Activated gamma-delta T cell treated with Interleukin-2 at 50 U/mL for 16 hours (primary cell): ENCODE measurements around the gene CTSW.

Experiments used
- DNase-seq: peaks from one replicate; pipeline ENCODE4 v3.0.0-alpha.2; 2020

The CTSW gene

DNA sequence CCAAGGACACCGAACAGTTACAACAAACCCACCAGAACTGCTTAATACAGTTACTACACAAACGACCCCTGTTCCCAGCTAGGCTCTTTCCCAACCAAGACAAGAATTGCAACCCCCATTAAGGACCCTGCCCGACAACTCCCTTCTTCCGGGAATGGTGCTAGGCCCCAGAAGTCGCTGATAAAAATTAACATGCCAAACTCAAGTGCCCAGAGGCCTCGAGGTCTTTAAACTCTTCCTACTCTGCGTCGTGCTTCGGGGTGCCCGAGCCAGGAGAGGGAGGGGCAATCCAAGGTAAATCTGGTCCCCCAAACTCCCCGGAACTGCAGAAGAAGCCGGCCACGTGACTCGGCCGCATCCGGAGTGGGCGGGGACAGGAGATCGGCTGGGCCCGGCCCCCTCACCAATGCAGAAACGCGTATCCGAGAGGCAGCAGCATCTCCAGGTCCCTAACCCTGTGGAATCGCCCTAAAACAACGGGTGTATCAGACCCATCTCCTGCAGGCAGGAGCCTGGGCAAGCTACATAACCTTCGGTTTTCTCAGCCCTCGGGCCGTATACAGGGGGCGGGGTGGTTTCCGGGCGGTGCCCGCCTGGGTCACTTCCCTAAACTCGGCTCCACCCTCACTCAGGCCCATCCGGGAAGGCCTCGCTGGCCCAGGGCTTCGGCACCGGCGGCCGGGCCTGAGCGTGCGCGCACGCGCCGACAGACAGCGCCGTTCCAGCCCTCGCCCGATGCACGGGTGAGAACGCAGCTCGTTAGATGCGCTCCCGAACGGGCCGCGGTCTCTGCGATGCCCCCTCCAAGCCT, 22.7 kb upstream of the CTSW start:
- DNase-seq: peak; percentile 86

DNA sequence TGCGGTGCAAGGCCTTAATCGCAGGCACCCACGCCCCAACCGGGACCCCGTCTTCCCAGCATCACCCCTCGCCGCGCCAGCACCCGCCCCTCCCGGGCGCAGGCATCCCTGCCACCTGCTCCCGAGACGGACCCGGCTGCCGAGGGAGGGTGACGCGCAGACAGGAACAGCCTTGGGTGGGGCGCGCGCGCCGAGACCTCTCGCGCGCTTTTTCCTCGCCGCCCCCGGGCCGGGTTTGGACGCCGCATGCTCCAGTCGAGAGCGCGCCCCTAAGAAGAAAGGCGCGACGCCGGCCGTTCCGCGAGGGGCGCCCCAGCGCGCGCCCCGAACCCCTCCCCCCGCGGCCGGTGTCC, 22.2 kb upstream of the CTSW start:
- peak; percentile 70 for DNase-seq

DNA sequence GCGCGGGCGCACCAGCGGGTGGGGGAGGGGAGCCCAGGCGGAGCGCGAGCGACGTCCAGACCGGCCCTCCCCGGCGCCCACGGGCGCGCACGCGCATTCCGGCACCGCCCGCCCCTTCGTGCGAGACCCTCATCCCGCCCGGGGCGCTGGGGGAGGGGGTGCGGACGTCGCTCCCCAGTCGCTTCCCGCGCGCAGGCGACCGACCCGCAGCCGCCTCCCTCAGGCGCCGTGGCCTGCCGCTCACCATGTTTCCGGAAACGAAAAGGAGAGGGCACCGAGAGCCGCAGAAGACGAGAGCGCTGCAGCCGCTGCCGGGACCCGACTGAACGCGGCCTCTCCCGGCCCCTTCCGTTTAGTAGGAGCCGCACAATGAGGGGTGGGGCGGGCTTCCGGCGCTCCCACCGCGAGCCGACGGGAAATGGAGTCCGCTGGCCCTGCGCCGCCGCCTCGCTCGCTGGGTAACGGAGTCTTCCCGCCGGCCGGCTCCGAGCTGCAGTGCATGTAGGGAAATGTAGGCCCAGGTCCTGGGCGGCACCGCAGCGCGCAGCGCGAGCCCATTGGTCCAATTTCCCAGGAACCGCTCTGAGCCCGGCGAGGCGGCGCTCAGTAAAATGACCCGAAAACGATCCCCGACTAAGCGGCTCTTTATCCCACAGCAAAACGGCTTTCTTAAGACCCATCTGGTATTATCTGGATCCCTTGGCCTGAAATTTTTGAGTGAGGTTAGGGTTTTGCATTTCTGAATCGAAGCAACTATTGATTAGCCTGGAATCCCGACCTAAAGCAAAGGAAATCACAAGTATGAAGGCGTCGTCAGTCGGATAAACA, 21.6 kb upstream of the CTSW start, which contains the start of gene CFL1:
TSS of gene CFL1 (minus strand) at position 328 of the 828 bp plus-strand sequence. CDS start at position 247, 81 bp downstream.
- peak; percentile 96 for DNase-seq

DNA sequence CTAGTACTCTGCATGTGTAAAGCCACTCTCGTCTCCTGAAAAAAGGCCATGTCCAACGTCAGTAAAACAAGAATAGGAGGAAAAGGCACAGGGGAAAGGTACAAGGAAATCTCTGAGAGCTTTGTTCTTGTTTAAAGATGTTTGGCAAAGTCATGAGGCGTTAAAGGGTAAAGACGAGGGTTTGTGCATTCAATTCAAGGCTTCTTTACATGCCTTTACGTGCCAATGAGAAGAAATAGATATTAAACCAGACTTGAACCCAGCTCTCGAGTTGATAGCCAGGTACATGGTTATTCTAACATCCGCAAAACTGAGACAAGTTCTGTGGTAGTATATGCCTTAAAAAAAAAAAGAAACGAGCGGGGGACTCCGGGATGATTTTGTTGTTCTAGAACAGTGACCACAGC, 21.0 kb upstream of the CTSW start:
- no peak for DNase-seq

DNA sequence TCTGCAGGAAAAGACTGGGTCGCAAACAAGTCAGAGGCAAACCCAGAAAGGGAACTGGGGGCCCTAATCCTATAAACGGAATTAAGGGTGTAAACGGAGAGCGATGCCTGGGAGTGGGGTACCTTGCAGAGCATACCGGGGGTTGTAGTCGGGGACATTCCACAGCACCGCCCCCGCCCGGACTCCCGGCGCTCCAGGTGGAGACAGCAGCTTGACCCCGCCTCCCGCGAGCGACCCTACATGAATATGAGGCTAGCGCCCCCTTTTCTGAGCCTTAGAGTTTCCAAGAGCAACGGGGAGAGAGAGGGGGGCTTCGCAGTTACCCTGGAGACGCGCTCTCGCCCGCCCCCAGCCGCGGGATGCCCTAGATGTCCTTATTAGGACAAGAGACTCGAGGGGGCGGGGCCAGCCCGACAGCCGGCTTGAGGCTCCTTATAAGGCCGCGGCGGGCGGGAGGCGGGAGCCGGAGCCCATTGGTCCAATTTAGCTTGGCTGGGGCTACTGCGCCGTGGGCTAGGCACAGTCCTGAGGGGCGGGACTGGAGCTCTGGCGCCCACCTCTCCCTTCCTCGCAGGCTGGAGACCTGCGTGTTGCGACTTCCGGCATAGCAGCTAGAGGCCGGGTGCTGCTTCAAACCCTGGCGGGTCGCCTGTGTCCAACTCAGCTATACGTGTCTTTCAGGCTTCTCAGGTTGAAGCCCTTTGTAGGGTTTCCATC, 20.4 kb upstream of the CTSW start:
- peak; percentile 98 for DNase-seq

DNA sequence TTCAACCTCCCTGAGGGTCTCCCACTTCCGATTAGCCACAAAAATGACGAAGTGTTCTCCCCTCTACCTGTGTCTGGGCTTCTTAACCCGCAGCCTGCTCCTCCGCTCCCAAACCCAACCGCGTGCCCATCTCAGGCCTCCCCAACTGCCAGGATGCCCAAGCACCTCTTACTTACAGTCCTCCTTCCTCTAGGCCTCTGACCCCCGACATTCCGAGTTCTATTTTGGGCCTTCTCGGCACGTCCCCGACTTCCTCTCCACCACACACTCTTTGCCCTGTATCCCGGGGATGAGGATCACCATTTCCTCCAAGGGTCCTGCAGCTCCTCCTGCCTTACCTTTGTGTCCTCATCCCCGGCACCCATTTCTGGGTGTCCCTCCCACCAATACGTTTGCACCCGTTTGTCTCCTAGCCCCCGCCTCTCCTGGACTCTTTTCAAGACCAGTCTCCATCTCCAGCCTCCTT, 19.8 kb upstream of the CTSW start:
- no peak for DNase-seq

DNA sequence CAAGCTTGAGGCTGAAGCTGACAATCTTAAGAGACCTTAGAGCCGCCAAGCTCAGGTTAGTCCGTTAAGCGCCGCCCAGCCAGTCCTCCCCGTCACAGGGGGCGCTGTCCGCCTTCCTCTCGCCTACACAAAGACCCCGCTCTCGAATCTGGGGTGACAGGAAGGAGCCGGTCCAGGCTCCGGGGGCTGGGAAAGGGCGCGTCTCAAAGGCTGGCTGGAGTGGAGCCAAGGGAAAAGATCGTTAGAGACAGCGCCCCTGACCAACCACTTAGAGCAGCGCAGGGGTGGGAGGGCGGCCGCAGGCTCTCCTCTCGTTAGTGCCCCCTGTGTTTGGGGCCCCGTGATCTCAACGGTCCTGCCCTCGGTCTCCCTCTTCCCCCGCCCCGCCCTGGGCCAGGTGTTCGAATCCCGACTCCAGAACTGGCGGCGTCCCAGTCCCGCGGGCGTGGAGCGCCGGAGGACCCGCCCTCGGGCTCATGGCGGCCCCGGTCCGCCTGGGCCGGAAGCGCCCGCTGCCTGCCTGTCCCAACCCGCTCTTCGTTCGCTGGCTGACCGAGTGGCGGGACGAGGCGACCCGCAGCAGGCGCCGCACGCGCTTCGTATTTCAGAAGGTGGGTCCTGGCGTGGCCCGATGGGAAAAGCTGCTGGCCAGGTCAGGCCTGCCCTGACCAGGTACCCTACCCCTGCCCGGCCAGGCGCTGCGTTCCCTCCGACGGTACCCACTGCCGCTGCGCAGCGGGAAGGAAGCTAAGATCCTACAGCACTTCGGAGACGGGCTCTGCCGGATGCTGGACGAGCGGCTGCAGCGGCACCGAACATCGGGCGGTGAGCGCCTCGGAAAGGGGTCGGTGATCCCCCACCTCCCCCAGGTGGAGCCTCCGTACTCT, 19.1 kb upstream of the CTSW start, which contains the start of gene MUS81:
TSS of gene MUS81 (plus strand) at position 156 of the 887 bp plus-strand sequence. CDS start at position 477, 321 bp downstream.
- DNase-seq: peak; percentile 98

DNA sequence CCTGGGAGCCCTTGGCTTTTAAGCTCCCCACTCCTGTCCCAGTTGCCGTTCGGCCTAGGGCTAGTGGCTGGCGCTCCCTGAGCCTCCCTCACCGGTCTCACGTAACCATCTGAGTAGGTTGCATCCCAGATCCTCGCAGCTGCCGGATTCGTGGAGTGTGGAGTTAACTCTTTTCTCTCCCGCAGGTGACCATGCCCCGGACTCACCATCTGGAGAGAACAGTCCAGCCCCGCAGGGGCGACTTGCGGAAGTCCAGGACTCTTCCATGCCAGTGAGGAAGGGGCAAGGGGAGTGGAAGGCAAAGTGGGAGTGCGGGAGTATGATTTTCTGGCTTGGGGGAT, 18.5 kb upstream of the CTSW start:
- no peak for DNase-seq

DNA sequence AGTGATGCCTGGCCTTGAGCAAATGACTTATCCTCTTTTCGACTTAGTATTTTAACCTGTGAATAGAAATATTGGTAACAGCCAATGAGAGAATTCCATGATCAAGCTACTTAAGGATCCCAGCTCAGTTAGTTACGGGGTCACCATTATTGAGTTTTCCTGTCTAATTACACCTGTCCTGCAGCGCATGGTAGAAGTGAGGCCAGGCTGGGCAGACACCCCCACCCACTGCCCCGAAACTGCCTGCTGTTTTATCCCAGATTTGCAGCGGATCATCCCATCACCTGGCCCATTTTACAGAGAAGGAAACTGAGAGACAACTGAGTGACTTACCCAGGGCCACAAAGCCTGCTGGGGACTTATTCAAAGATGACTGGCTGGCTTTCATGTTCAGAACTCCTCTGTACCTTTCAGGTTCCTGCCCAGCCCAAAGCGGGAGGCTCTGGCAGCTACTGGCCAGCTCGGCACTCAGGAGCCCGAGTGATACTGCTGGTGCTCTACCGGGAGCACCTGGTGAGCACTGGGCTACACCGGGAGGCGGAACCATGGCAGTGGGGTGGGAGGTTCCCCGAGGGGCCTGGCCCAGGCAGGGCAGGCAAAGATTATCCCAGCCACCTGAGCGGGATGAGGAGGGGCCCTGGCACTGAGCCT, 18.0 kb upstream of the CTSW start:
- DNase-seq: no peak

DNA sequence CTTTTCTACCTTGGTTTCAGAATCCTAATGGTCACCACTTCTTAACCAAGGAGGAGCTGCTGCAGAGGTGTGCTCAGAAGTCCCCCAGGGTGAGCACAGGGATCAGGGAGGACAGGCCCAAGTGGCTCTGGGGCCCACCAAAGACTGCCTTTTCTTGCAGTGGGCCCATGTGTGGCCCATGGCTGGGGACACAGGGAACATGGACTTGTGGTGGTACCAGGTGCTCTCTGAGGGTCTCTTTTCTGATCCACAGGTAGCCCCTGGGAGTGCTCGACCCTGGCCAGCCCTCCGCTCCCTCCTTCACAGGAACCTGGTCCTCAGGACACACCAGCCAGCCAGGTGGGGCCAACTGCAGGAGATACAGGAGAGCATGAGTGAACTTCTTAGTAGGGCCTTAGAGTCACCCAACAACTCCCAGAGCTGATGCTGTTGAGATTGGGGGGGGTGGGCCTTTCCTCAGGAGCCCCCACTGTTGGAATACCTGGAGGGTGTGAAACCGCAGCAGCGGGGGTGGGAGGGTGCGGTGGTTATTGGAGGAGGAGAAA, 17.4 kb upstream of the CTSW start:
- no peak for DNase-seq

DNA sequence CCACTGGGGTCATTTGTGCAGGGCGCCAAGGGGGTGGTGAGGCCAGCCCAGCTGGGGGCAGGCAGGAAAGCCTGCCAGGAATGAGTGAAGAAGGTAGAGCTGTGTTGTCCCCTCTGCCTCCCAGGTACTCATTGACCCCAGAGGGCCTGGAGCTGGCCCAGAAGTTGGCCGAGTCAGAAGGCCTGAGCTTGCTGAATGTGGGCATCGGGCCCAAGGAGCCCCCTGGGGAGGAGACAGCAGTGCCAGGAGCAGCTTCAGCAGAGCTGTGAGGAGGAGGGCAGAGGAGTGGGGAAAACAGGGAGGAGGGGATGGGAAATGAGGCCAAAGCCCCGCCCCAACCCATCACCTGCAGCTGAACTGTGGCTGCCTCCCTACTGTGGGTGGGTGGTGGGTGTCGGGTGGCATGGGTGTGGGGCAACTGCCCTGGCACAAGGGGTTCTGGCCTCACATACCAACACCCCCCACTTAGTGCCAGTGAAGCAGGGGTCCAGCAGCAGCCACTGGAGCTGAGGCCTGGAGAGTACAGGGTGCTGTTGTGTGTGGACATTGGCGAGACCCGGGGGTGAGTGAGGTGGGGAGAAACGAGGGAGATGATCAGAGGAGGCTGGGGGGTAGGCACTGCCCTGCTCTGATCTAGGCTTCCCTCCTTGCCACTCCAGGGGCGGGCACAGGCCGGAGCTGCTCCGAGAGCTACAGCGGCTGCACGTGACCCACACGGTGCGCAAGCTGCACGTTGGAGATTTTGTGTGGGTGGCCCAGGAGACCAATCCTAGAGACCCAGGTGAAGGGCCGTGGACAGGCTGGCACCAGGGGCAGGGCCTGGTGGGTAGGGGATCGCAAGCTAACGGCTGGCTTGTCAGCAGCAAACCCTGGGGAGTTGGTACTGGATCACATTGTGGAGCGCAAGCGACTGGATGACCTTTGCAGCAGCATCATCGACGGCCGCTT, 16.4 kb upstream of the CTSW start:
- no peak for DNase-seq

DNA sequence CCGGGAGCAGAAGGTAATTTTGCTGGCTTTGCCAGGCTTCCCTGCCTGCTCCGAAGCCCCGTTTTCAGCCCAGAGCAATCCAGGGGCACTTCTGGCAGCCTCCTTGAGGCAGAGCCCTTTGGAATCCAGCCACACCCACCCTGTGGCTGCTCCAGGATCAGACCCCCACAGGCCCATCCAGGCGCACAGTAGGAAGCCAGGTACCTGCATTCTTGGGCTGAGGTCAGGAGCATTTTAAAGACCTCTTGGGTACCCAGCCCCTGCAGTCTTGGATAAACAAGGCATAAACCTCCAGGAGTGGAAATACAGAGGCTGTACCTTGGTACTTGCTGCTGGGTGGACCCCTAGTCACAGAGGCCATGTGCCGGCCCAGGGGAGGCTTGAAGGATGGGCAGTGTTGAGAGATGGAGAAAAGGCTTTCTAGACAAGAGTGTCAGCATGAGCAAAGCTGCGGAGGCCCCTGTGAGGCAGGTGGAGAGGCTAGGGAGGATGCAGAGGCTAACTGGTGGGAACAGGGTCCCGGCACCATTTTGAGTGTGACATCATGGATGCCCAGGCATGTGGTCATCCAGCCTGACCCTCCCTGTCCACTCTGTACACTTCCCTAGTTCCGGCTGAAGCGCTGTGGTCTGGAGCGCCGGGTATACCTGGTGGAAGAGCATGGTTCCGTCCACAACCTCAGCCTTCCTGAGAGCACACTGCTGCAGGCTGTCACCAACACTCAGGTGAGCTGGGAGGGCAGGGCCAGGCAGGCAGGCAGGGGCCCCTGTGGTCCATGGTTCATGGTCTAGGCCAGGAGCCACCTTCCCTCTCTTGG, 15.5 kb upstream of the CTSW start:
- no peak for DNase-seq

DNA sequence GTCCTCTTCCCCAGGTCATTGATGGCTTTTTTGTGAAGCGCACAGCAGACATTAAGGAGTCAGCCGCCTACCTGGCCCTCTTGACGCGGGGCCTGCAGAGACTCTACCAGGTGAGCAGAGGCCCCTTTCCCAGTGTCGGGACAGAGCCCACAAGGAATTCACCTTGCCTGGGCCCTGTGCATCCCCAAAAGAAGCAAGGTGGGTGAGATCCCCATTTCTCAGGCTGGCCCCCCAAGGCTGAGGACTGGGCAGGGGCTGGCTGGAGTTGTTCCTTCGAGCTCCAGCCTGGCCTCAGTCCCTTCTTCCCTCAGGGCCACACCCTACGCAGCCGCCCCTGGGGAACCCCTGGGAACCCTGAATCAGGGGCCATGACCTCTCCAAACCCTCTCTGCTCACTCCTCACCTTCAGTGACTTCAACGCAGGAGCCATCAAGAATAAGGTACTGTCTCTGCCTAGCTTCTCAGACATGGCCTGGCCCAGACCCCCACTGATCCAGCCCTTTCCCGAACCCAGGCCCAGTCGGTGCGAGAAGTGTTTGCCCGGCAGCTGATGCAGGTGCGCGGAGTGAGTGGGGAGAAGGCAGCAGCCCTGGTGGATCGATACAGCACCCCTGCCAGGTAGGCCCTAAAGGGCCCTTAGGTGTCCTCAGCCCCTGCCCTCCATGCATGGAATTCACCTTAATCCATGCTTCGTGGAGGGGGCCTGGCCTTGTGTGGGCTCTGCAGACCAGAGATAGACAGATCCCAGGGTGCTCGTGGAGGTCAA, 14.7 kb upstream of the CTSW start:
- DNase-seq: no peak

DNA sequence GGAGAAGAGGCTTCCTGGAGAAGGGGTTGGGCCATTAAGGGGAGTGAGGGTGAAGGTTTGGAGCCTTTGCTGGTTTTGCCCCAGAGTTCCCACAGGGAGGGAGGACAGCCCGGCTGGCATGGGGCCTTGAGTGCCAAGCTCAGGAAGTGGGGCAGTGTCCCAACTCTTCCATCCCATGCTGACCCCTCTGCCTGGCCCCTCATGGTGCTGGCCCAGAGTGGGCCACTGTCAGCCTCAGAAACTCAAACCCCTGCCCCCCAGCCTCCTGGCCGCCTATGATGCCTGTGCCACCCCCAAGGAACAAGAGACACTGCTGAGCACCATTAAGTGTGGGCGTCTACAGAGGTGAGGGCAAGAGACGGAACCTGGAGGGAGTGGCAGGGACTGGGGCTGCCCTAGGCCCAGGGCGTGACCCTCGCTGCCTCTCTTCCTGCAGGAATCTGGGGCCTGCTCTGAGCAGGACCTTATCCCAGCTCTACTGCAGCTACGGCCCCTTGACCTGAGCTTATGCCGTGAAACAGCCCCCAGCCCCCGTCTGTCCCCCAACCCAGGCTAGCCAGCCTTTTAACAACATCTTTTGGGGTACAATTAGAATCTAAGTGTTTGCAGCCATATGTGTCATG, 14.0 kb upstream of the CTSW start:
- no peak for DNase-seq

DNA sequence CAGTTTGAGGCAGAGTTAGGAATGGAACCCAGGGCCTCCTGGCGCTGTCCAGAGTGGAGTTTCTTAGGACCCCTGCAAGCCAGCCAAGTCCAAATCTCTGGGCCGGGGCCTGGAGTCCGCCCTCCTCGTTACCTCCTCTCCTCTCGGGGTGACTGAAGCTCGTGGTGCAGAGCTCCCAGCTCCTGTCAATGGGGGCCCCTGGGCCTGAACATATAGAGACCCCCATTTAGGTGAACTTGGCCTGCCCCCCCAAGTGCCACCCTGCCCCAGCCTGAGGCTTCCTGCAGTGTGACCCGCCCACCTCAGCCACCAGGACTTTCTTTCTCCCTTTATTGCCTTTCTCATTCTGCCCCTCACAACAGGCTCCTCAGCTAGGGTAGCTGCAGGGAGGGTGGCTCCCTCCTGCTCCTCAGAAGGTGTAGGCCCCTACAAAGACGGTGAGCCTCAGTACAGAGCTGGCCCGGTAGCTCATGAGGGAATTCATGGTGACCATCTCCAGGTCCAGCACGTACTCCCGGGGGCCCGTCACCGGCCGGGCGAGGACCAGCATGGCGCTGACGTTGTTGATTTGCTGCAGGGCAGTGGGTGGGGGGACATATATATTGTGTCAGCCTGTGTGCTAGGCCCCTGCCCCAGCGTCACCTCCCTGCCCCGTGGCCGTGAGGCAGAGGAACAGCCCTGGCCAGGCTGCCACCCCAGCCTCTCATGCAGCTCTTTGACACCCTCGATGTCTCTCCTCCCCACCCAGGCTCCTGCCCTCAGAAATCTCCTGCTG, 12.9 kb upstream of the CTSW start:
- DNase-seq: no peak

DNA sequence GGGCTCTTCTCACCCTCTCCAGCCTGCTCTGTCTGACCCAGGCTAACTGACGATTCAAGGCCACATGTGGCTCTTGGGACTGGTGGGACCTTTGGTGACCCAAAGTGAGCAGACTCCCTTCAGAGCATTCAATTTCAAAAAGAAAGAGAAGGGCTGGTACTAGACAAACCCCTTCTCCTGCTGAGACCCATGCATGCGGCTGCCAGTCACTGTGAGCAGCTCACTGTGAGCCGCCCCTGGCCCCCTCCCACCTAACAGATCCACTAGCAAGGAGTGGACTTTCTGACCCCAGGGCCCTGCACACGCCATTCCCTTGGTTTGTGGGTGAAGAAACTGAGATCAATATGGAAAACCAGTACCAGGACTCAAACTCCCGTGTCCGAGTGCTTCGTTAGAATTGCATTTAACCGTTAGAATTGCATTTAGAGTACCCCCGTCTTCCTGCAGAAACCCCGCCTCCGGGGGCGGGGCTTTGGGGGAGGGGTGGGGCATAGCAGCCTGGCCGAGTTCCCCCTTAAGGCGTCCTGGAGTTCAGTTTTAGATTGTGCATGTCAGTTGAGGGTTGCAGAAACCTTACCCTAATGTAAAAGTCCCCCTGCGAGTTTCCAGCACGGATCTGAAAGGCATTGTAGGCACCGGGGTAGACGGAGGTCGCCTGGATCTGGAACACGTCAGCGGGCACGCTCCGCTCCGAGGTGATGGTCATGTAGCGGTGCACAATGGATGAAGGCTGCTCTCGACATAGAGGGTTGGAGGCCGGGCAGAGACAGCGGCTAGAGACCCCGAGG, 12.2 kb upstream of the CTSW start:
- no peak for DNase-seq
